ENCODE data around the gene ISM1. TPM values are rescaled to one million over a fixed set of nuclear protein-coding genes. Genes with fewer than 3 reads are reported as not detected.

The ISM1 gene
- total and polyA plus RNA-seq, 2 experiments from 2014 or later: 0.15 to 0.63 TPM

DNA sequence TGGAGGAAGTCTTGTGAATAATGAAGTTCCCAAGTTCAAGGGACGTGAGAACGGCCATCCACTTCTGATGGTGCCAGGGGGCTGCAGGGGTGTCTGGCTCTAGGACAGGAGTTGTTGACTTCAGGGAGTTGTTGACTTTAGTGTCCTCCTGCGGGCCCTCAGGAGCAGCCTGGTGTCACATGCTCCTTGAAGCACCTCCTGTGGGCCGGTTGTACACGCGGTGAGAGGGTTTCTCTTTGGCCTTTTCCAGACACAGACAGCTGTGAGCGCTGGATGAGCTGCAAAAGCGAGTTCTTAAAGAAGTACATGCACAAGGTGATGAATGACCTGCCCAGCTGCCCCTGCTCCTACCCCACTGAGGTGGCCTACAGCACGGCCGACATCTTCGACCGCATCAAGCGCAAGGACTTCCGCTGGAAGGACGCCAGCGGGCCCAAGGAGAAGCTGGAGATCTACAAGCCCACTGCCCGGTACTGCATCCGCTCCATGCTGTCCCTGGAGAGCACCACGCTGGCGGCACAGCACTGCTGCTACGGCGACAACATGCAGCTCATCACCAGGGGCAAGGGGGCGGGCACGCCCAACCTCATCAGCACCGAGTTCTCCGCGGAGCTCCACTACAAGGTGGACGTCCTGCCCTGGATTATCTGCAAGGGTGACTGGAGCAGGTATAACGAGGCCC, 77.8 kb downstream of the ISM1 start:
- Histone ChIP-seq H3K9me2 (ENCODE audit: insufficient read depth) (no peaks in the 10 kb centered on the region), H3F3A (replicated peaks; ENCODE audit: low read depth) (no peaks in the 10 kb centered on the region), H3K4me1 (ENCODE audit: insufficient read depth) (no peaks in the 10 kb centered on the region), H3K27me3 (ENCODE audit: insufficient read depth) (no peaks in the 10 kb centered on the region), H4K20me1 (replicated peaks; ENCODE audit: insufficient read depth) (no peaks in the 10 kb centered on the region), H3K36me3 (ENCODE audit: insufficient read depth) (no peaks in the 10 kb centered on the region), H3K79me2 (replicated peaks; ENCODE audit: insufficient read depth) (no peaks in the 10 kb centered on the region), H3K4me2 (no peak overlapping the region), H2AFZ (no peak overlapping the region), H3K4me3 (no peak overlapping the region), H3K27ac (ENCODE audit: low read depth) (no peak overlapping the region)
- no peaks in the 10 kb centered on the region for H3K9me3 Mint-ChIP-seq
- no peak overlapping the region for H3K4me3 Mint-ChIP-seq
- TF ChIP-seq STAT1 (IDR thresholded peaks at IDR 0.05; ENCODE audit: unreplicated experiment): no peak
- TF ChIP-seq, protein P1, sequence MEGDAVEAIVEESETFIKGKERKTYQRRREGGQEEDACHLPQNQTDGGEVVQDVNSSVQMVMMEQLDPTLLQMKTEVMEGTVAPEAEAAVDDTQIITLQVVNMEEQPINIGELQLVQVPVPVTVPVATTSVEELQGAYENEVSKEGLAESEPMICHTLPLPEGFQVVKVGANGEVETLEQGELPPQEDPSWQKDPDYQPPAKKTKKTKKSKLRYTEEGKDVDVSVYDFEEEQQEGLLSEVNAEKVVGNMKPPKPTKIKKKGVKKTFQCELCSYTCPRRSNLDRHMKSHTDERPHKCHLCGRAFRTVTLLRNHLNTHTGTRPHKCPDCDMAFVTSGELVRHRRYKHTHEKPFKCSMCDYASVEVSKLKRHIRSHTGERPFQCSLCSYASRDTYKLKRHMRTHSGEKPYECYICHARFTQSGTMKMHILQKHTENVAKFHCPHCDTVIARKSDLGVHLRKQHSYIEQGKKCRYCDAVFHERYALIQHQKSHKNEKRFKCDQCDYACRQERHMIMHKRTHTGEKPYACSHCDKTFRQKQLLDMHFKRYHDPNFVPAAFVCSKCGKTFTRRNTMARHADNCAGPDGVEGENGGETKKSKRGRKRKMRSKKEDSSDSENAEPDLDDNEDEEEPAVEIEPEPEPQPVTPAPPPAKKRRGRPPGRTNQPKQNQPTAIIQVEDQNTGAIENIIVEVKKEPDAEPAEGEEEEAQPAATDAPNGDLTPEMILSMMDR (conservative IDR thresholded peaks at IDR 0.05; ENCODE audit: low read depth in 2 of 2): no peak
- no peak for TF ChIP-seq JUNB (IDR thresholded peaks at IDR 0.05; ENCODE audit: unreplicated experiment)
- TF ChIP-seq ZNF331 (CRISPR knock-in tag; IDR thresholded peaks at IDR 0.05; ENCODE audit: low read depth): no peak
- TF ChIP-seq ZNF114 (CRISPR knock-in tag; IDR thresholded peaks at IDR 0.05): no peak
- TF ChIP-seq NANOG (IDR thresholded peaks at IDR 0.05; ENCODE audit: borderline replicate concordance): no peak
- H3K27me3 Mint-ChIP-seq (ENCODE audit: insufficient read depth, low read depth, poor library complexity): no peaks in the 10 kb centered on the region
- ATAC-seq (no peak), DNase-seq (ENCODE audit: low spot score) (no peak)
- no peaks in the 10 kb centered on the region for H3K36me3 Mint-ChIP-seq (ENCODE audit: low read depth)
- no peak overlapping the region for H3K27ac Mint-ChIP-seq
- H3K4me1 Mint-ChIP-seq: no peaks in the 10 kb centered on the region; the same call in 1 of the 3 replicates

DNA sequence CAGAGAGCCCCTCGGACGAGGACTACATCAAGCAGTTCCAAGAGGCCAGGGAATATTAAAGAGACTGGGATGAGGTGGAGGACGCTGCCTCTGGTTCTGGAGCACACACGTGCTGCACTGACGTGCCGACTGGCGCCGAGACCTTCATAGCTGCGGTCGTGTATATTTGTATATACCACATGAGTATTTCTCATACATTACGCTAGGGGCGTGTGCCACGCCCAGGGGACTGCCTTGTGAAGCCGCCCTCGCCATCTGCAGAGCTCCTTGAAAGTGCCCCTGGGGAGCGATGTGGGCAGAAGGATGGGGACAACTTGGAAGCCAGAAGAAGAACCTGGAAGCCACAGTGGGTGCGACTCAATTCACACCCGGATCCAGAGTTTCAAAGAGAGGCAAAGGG, 78.3 kb downstream of the ISM1 start:
- Histone ChIP-seq H3K27me3 (ENCODE audit: insufficient read depth) (no peaks in the 10 kb centered on the region), H3K4me3 (no peak overlapping the region), H3K4me1 (ENCODE audit: insufficient read depth) (no peaks in the 10 kb centered on the region), H3K79me2 (replicated peaks; ENCODE audit: insufficient read depth) (no peaks in the 10 kb centered on the region), H4K20me1 (replicated peaks; ENCODE audit: insufficient read depth) (no peaks in the 10 kb centered on the region), H3K4me2 (no peak overlapping the region), H3K36me3 (ENCODE audit: insufficient read depth) (no peaks in the 10 kb centered on the region), H3K9me2 (ENCODE audit: insufficient read depth) (no peaks in the 10 kb centered on the region), H2AFZ (no peak overlapping the region), H3F3A (replicated peaks; ENCODE audit: low read depth) (no peaks in the 10 kb centered on the region), H3K27ac (ENCODE audit: low read depth) (no peak overlapping the region)
- DNase-seq (ENCODE audit: low spot score) (no peak), ATAC-seq (no peak)
- no peak overlapping the region for H3K27ac Mint-ChIP-seq
- H3K4me1 Mint-ChIP-seq: no peaks in the 10 kb centered on the region; the same call in 1 of the 3 replicates
- H3K4me3 Mint-ChIP-seq: no peak overlapping the region
- no peaks in the 10 kb centered on the region for H3K36me3 Mint-ChIP-seq (ENCODE audit: low read depth)
- H3K27me3 Mint-ChIP-seq (ENCODE audit: insufficient read depth, low read depth, poor library complexity): no peaks in the 10 kb centered on the region
- H3K9me3 Mint-ChIP-seq: no peaks in the 10 kb centered on the region
- TF ChIP-seq STAT1 (IDR thresholded peaks at IDR 0.05; ENCODE audit: unreplicated experiment) (no peak), JUNB (IDR thresholded peaks at IDR 0.05; ENCODE audit: unreplicated experiment) (no peak), CREB1 (CRISPR knock-in tag; IDR thresholded peaks at IDR 0.05; ENCODE audit: low read depth) (no peak), EZH2phosphoT487 (IDR thresholded peaks at IDR 0.05; ENCODE audit: unreplicated experiment) (no peak), ZNF114 (CRISPR knock-in tag; IDR thresholded peaks at IDR 0.05) (no peak), ETS1 (IDR thresholded peaks at IDR 0.05) (no peak), ZNF331 (CRISPR knock-in tag; IDR thresholded peaks at IDR 0.05; ENCODE audit: low read depth) (no peak)
- TF ChIP-seq, protein P1 (conservative IDR thresholded peaks at IDR 0.05; ENCODE audit: low read depth in 2 of 2): no peak
